Endothelial cell of umbilical vein (primary cell): ENCODE data around the gene TUB. TPM values are rescaled to one million over a fixed set of nuclear protein-coding genes. Genes with fewer than 3 reads are reported as not detected.

Experiments
- BruUV-seq: library from RNA; stranded (reverse); fragments of 400-500 nt; replicated peaks from 2 replicates; lab custom pipeline; 2021; lab: Mats Ljungman, UMichigan
- CTCF ChIA-PET: fragments of 300-600, 350-600 bp; sonication (Branson Sonifier 250); formaldehyde crosslinking; loops from one replicate; lab custom pipeline; 2021; ENCODE audit warnings: antibody characterized with exemption, inconsistent platforms; lab: Charles Lee
- POLR2A ChIA-PET: fragments of 300-600, 350-600 bp; sonication (Branson Sonifier 250); formaldehyde crosslinking; loops from one replicate; lab custom pipeline; 2021; ENCODE audit warnings: antibody characterized with exemption, inconsistent platforms; lab: Charles Lee
- DNase-seq: peaks from one replicate; pipeline ENCODE4 v3.0.0-alpha.2; 2011; ENCODE audit warnings: low read depth, low spot score
- FAIRE-seq: peaks from 2 replicates; lab custom pipeline; 2011; peaks lifted over from hg19 to GRCh38; lab: Jason Lieb, UNC
- H2AFZ ChIP-seq: 2 replicates; pipeline ENCODE4 v1.6.0; 2012; ENCODE audit warnings: low read depth, low read length, control low read depth, inconsistent platforms
- H3K27ac ChIP-seq: 2 replicates; pipeline ENCODE4 v1.5.1; 2011; ENCODE audit warnings: low read depth, mild to moderate bottlenecking, control low read depth, low read length, moderate library complexity; ENCODE audit not compliant: insufficient read depth
- H3K27me3 ChIP-seq, 2 experiments: 2 replicates each; pipeline versions ENCODE4 v1.6.0 to v1.6.1; 2011; ENCODE audit warnings: low read length in 2 of 2, mixed read lengths in 1 of 2; ENCODE audit not compliant: control insufficient read depth in 2 of 2, insufficient read depth in 2 of 2
- H3K36me3 ChIP-seq, 2 experiments: 2 replicates in 1 of 2; 3 replicates in 1 of 2; pipeline ENCODE4 v1.5.1; 2011; ENCODE audit warnings: low read length in 2 of 2, mild to moderate bottlenecking in 1 of 2, moderate library complexity in 1 of 2; ENCODE audit not compliant: control insufficient read depth in 2 of 2, insufficient read depth in 2 of 2; ENCODE audit errors: extremely low read depth in 1 of 2
- H3K4me1 ChIP-seq: 3 replicates; pipeline ENCODE4 v1.5.1; 2011; ENCODE audit warnings: mild to moderate bottlenecking, low read length; ENCODE audit not compliant: control insufficient read depth, insufficient read depth; ENCODE audit errors: extremely low read depth
- H3K4me2 ChIP-seq: 2 replicates; pipeline ENCODE4 v1.6.1; 2011; ENCODE audit warnings: low read length, control low read depth, mixed read lengths; ENCODE audit not compliant: insufficient read depth
- H3K4me3 ChIP-seq, 3 experiments: fragments of 200-600 bp in 1 of 3; sonication (generic), shearing (Covaris generic) in 1 of 3; replicated peaks in 1 of 3; 2 replicates each; pipeline ENCODE4 v1.5.1; 2011 to 2016; ENCODE audit warnings: control low read depth in 3 of 3, low read length in 3 of 3, mild to moderate bottlenecking in 2 of 3, inconsistent platforms in 1 of 3, low read depth in 1 of 3, moderate library complexity in 1 of 3; ENCODE audit not compliant: insufficient read depth in 1 of 3
- H3K79me2 ChIP-seq: 2 replicates; pipeline ENCODE4 v1.6.0; 2012; ENCODE audit warnings: low read length, inconsistent platforms; ENCODE audit not compliant: control insufficient read depth, insufficient read depth
- H3K9ac ChIP-seq: replicated peaks from 2 replicates; pipeline ENCODE3; 2011; ENCODE audit warnings: low read length, control low read depth; ENCODE audit not compliant: insufficient read depth; ENCODE audit errors: extremely low read depth
- H3K9me1 ChIP-seq: replicated peaks from 3 replicates; pipeline ENCODE4 v1.6.0; 2011; ENCODE audit warnings: mild to moderate bottlenecking, low read length; ENCODE audit not compliant: control insufficient read depth, insufficient read depth; ENCODE audit errors: extremely low read depth
- H3K9me3 ChIP-seq: replicated peaks from 2 replicates; pipeline ENCODE4 v1.5.1; 2012; ENCODE audit warnings: low read length, inconsistent platforms; ENCODE audit not compliant: control insufficient read depth, insufficient read depth
- H4K20me1 ChIP-seq: replicated peaks from 2 replicates; pipeline ENCODE3; 2011; ENCODE audit warnings: mild to moderate bottlenecking, low read length; ENCODE audit not compliant: control insufficient read depth, insufficient read depth; ENCODE audit errors: extremely low read depth
- EZH2 ChIP-seq: IDR thresholded peaks from 2 replicates; pipeline ENCODE4 v1.6.1; 2012; ENCODE audit warnings: borderline replicate concordance, low read depth, mild to moderate bottlenecking, moderate library complexity, low read length, inconsistent platforms; ENCODE audit not compliant: severe bottlenecking
- FOS ChIP-seq: IDR thresholded peaks from 2 replicates; pipeline ENCODE4 v1.6.1; 2011; ENCODE audit warnings: mild to moderate bottlenecking, low read length, moderate library complexity, borderline replicate concordance; ENCODE audit not compliant: insufficient read depth
- GATA2 ChIP-seq: IDR thresholded peaks from 2 replicates; pipeline ENCODE4 v1.7.0; 2011; ENCODE audit warnings: low read depth, mild to moderate bottlenecking, moderate library complexity, mixed read lengths, low read length; ENCODE audit not compliant: insufficient read length, insufficient read depth
- JUN ChIP-seq: IDR thresholded peaks from 2 replicates; pipeline ENCODE4 v1.6.1; 2011; ENCODE audit warnings: borderline replicate concordance, low read depth; ENCODE audit not compliant: insufficient read length, insufficient read depth
- MYC ChIP-seq: IDR thresholded peaks from one replicate; pipeline ENCODE4 v1.6.1; 2011; ENCODE audit warnings: mild to moderate bottlenecking, low read depth, low read length
- POLR2A ChIP-seq: IDR thresholded peaks from 2 replicates; pipeline ENCODE4 v1.6.1; 2012; ENCODE audit warnings: low read depth, mild to moderate bottlenecking, control low read depth, low read length
- POLR2AphosphoS5 ChIP-seq: IDR thresholded peaks from 2 replicates; pipeline ENCODE4 v1.6.1; 2012; ENCODE audit warnings: low read depth, mild to moderate bottlenecking, control low read depth, low read length, moderate library complexity; ENCODE audit not compliant: insufficient read depth
- dilution Hi-C: fragments of 300-500 bp; cut with MboI; formaldehyde crosslinking; loops from one replicate; pipeline ENCODE4 v1.15.0; 2019; ENCODE audit warnings: low sequenced_read_pairs; ENCODE audit not compliant: extremely low pct_ligation_motif_present
- intact Hi-C: fragments of 100-400 bp; cut with micrococcal nuclease; formaldehyde crosslinking; loops from one replicate; pipeline ENCODE4 v1.10.0; 2022
- polyA plus RNA-seq, 4 experiments: library from polyadenylated mRNA; depleted of rRNA in 3 of 4; stranded (reverse) in 3 of 4; unstranded in 1 of 4; fragments of >200 nt; gene quantifications; 2 replicates each; pipeline versions ENCODE4 v1.2.1 to v1.2.3, GENCODE V29; 2011 to 2012; ENCODE audit warnings: missing spikeins in 1 of 4
- total RNA-seq: library from RNA; stranded (reverse); gene quantifications from 2 replicates; pipeline ENCODE4 v1.2.3, GENCODE V29; 2021
- TF ChIP-seq, protein P1 (sequence below), 2 donors: IDR thresholded peaks; 1 replicate in 1 of 2; 2 replicates in 1 of 2; pipeline ENCODE4 v1.5.1; 2011; ENCODE audit warnings: low read length in 2 of 2, mild to moderate bottlenecking in 2 of 2, moderate library complexity in 2 of 2, control low read depth in 1 of 2, inconsistent platforms in 1 of 2, low read depth in 1 of 2; ENCODE audit not compliant: insufficient read depth in 1 of 2; ENCODE audit errors: extremely low read depth in 1 of 2
- TF ChIP-seq, protein P2 (sequence below): IDR thresholded peaks from 2 replicates; pipeline ENCODE4 v1.6.1; 2011; ENCODE audit not compliant: insufficient read depth, insufficient read length

Gene TUB
- total and polyA plus RNA-seq, 2 donors (not counting 3 experiments of a cell fraction or from before 2014, with no cell fraction given): 2.3 to 3.9 TPM

DNA sequence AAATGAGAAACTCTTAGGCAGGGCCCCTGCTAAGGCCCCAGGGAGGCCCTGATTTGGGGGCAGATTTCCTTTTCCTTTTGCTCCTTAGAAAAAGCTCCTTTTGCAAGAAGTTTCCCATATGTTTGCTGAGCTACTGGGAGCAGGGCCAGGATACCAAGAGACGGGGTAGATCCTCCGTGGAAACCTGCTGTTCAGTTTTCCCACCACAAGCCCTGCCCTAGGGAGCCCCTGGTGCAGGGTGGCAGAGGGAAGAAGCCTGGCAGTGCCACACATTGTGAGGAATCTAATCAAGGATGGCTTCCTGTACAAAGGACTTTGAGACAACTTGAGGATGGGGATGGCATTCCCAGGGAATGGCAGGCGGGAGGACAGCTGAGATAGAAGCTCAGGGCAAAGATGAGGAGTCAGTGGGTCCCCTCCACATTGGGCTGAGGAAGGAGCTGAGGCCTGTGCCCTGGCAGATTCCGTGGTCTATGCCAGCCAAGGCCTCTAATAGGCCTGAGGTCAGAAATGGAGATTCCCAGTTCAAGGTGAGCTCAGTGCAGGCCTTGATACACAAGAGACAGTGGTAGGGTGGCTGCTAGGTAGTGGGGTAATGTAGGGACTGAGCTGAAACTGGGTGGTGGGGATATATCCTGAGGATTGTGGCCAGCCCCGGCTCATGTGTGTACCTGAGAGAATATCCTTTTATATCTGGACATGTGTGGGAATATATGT lies 15.0 kb downstream of the TUB start:
- Histone ChIP-seq H3K9ac (no peak overlapping the region), H3K27me3 (no peaks in the 10 kb centered on the region), H3K36me3 (no peaks in the 10 kb centered on the region), H2AFZ (no peak overlapping the region), H3K4me1 (no peaks in the 10 kb centered on the region), H3K79me2 (no peaks in the 10 kb centered on the region), H3K4me3 (no peak overlapping the region), H4K20me1 (no peaks in the 10 kb centered on the region), H3K27ac (no peak overlapping the region), H3K9me1 (no peaks in the 10 kb centered on the region), H3K4me2 (no peak overlapping the region), H3K9me3 (no peaks in the 10 kb centered on the region)
- intact Hi-C loops: loop anchor here (10.0 kb wide), 1 partner anchor 401 kb away; no protein-coding TSS in a partner anchor
- dilution Hi-C loops: no loop called here
- ChIA-PET POLR2A (no interaction called here), CTCF (interaction anchor here (1.0 to 20.3 kb wide), 5 partner anchors 14 to 88 kb away, joined by 3 to 822 read pairs (median 4); no protein-coding TSS in a partner anchor)
- no peak for FAIRE-seq
- no TSS peak for BruUV-seq
- no peak for DNase-seq
- TF ChIP-seq MYC (no peak), POLR2A (no peak), FOS (no peak), GATA2 (no peak), POLR2AphosphoS5 (no peak), EZH2 (no peak), JUN (no peak)
- TF ChIP-seq, protein P1, sequence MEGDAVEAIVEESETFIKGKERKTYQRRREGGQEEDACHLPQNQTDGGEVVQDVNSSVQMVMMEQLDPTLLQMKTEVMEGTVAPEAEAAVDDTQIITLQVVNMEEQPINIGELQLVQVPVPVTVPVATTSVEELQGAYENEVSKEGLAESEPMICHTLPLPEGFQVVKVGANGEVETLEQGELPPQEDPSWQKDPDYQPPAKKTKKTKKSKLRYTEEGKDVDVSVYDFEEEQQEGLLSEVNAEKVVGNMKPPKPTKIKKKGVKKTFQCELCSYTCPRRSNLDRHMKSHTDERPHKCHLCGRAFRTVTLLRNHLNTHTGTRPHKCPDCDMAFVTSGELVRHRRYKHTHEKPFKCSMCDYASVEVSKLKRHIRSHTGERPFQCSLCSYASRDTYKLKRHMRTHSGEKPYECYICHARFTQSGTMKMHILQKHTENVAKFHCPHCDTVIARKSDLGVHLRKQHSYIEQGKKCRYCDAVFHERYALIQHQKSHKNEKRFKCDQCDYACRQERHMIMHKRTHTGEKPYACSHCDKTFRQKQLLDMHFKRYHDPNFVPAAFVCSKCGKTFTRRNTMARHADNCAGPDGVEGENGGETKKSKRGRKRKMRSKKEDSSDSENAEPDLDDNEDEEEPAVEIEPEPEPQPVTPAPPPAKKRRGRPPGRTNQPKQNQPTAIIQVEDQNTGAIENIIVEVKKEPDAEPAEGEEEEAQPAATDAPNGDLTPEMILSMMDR (IDR thresholded peaks at IDR 0.05; ENCODE audit: extremely low read depth in 1 of 2, insufficient read depth in 1 of 2, low read depth in 1 of 2, low read length in 2 of 2): no peak
- TF ChIP-seq, protein P2, sequence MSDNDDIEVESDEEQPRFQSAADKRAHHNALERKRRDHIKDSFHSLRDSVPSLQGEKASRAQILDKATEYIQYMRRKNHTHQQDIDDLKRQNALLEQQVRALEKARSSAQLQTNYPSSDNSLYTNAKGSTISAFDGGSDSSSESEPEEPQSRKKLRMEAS: no peak
